SU-DHL-6 (cell line): ENCODE measurements around the gene C4B.
"Not testable (repeated sequence)": the region's sequence is repeated elsewhere in the genome, so short reads cannot be mapped to it uniquely, and the experiment has no call there.

Experiments used
- H2AFZ ChIP-seq: fragments of 200-600 bp; sonication (generic); 2 replicates; pipeline ENCODE4 v1.6.1; 2014; ENCODE audit warnings: low read depth, mild to moderate bottlenecking, moderate library complexity, mixed read lengths, antibody characterized with exemption, low read length; ENCODE audit not compliant: severe bottlenecking
- H3F3A ChIP-seq: fragments of 200-600 bp; shearing (Covaris generic); 2 replicates; pipeline ENCODE4 v1.6.0; 2016; ENCODE audit warnings: antibody characterized with exemption, mild to moderate bottlenecking; ENCODE audit not compliant: insufficient read depth
- H3K27ac ChIP-seq: fragments of 200-600 bp; sonication (generic); 2 replicates; pipeline ENCODE4 v1.5.1; 2016; ENCODE audit warnings: low read depth, mild to moderate bottlenecking, low read length, moderate library complexity, mixed read lengths
- H3K27me3 ChIP-seq: fragments of 200-600 bp; sonication (generic), shearing (Covaris generic); 2 replicates; pipeline ENCODE4 v1.6.0; 2014; ENCODE audit warnings: mild to moderate bottlenecking, low read length
- H3K36me3 ChIP-seq: fragments of 200-600 bp; sonication (generic); 2 replicates; pipeline ENCODE4 v1.6.1; 2014; ENCODE audit warnings: mild to moderate bottlenecking, low read length, mixed read lengths
- H3K4me2 ChIP-seq: fragments of 300-600, 200-600 bp; shearing (Covaris generic), sonication (generic); 2 replicates; pipeline ENCODE4 v1.6.0; 2014; ENCODE audit warnings: low read length, low read depth, mild to moderate bottlenecking; ENCODE audit not compliant: poor library complexity, severe bottlenecking
- H3K4me3 ChIP-seq: fragments of 200-600 bp; sonication (generic); 2 replicates; pipeline ENCODE4 v1.5.1; 2014; ENCODE audit warnings: antibody characterized with exemption, low read length, mild to moderate bottlenecking, mixed read lengths; ENCODE audit not compliant: insufficient read depth, poor library complexity, severe bottlenecking
- H3K79me2 ChIP-seq: fragments of 200-600 bp; sonication (generic); 2 replicates; pipeline ENCODE4 v1.6.1; 2014; ENCODE audit warnings: mild to moderate bottlenecking, low read length, moderate library complexity; ENCODE audit not compliant: insufficient read depth
- H3K9ac ChIP-seq: fragments of 200-600 bp; sonication (generic); 2 replicates; pipeline ENCODE4 v1.7.0; 2014; ENCODE audit warnings: mild to moderate bottlenecking, low read length
- H3K9me2 ChIP-seq: fragments of 200-600 bp; sonication (generic); replicated peaks from 2 replicates; pipeline ENCODE4 v1.6.1; 2014; ENCODE audit warnings: low read length; ENCODE audit not compliant: insufficient read depth
- H3K9me3 ChIP-seq: fragments of 200-600 bp; sonication (generic); 2 replicates; pipeline ENCODE4 v1.6.1; 2014; ENCODE audit warnings: low read length, mixed read lengths; ENCODE audit not compliant: insufficient read depth
- H4K20me1 ChIP-seq: fragments of 200-600 bp; sonication (generic); 2 replicates; pipeline ENCODE4 v1.6.1; 2014; ENCODE audit warnings: low read depth, mild to moderate bottlenecking, antibody characterized with exemption, low read length, moderate library complexity, mixed read lengths
- EZH2phosphoT487 ChIP-seq: fragments of 200-600 bp; sonication (generic), shearing (Covaris generic); conservative IDR thresholded peaks from 2 replicates; pipeline ENCODE4 v1.6.1; 2018; ENCODE audit warnings: mild to moderate bottlenecking, antibody characterized with exemption, low read length, moderate library complexity, mixed read lengths
- TF ChIP-seq, protein P1 (sequence below): fragments of 200-600 bp; sonication (generic); IDR thresholded peaks from one replicate; pipeline ENCODE4 v1.5.1; 2017; ENCODE audit warnings: antibody characterized with exemption, mild to moderate bottlenecking, low read length, moderate library complexity; ENCODE audit not compliant: insufficient read depth, poor library complexity, severe bottlenecking

The C4B gene

GRCh38 chr6:32064706-32065105 lies 50.1 kb downstream of the C4B start:
- H3K36me3 ChIP-seq: no peaks in the 10 kb centered on the region
- no peak overlapping the region for H3K4me2 ChIP-seq
- no peak overlapping the region for H3K27ac ChIP-seq
- no peaks in the 10 kb centered on the region for H4K20me1 ChIP-seq
- no peaks in the 10 kb centered on the region for H3K79me2 ChIP-seq
- H3F3A ChIP-seq: no peaks in the 10 kb centered on the region
- no peak overlapping the region for H3K9ac ChIP-seq
- no peaks in the 10 kb centered on the region for H3K27me3 ChIP-seq
- H3K4me3 ChIP-seq: no peak overlapping the region
- TF ChIP-seq, protein P1, sequence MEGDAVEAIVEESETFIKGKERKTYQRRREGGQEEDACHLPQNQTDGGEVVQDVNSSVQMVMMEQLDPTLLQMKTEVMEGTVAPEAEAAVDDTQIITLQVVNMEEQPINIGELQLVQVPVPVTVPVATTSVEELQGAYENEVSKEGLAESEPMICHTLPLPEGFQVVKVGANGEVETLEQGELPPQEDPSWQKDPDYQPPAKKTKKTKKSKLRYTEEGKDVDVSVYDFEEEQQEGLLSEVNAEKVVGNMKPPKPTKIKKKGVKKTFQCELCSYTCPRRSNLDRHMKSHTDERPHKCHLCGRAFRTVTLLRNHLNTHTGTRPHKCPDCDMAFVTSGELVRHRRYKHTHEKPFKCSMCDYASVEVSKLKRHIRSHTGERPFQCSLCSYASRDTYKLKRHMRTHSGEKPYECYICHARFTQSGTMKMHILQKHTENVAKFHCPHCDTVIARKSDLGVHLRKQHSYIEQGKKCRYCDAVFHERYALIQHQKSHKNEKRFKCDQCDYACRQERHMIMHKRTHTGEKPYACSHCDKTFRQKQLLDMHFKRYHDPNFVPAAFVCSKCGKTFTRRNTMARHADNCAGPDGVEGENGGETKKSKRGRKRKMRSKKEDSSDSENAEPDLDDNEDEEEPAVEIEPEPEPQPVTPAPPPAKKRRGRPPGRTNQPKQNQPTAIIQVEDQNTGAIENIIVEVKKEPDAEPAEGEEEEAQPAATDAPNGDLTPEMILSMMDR: no peak
- TF ChIP-seq EZH2phosphoT487: no peak
- H3K9me3 ChIP-seq: no peaks in the 10 kb centered on the region
- no peaks in the 10 kb centered on the region for H3K9me2 ChIP-seq
- H2AFZ ChIP-seq: no peak overlapping the region

- not testable (repeated sequence) for H3K79me2 ChIP-seq, H3K27me3 ChIP-seq, H2AFZ ChIP-seq, H3K9me2 ChIP-seq, H3K4me2 ChIP-seq, H3F3A ChIP-seq, H3K9ac ChIP-seq, H3K27ac ChIP-seq, H3K9me3 ChIP-seq, H4K20me1 ChIP-seq, H3K36me3 ChIP-seq, H3K4me3 ChIP-seq
These were observed 52.9 kb downstream of the C4B start for GRCh38 chr6:32067521-32067920.

- not testable (repeated sequence) for H2AFZ ChIP-seq, H4K20me1 ChIP-seq, H3K4me2 ChIP-seq, H3K36me3 ChIP-seq, H3K4me3 ChIP-seq, H3K27me3 ChIP-seq, H3K9me2 ChIP-seq, H3F3A ChIP-seq, H3K9me3 ChIP-seq, H3K9ac ChIP-seq, H3K27ac ChIP-seq, H3K79me2 ChIP-seq
These were observed 53.7 kb downstream of the C4B start for GRCh38 chr6:32068315-32068714.

GRCh38 chr6:32068867-32069266 lies 54.3 kb downstream of the C4B start:
- Histone ChIP-seq H2AFZ (no peak overlapping the region), H3F3A (no peaks in the 10 kb centered on the region), H3K9me3 (no peaks in the 10 kb centered on the region), H3K79me2 (no peaks in the 10 kb centered on the region), H3K9me2 (no peaks in the 10 kb centered on the region), H4K20me1 (no peaks in the 10 kb centered on the region), H3K27me3 (no peaks in the 10 kb centered on the region), H3K27ac (no peak overlapping the region), H3K9ac (no peak overlapping the region), H3K4me3 (no peak overlapping the region), H3K4me2 (no peak overlapping the region), H3K36me3 (no peaks in the 10 kb centered on the region)
- no peak for TF ChIP-seq EZH2phosphoT487
- TF ChIP-seq, protein P1: no peak
